H1 (cell line): ENCODE measurements around the gene MYRIP. TPM values are rescaled to one million over a fixed set of nuclear protein-coding genes. Genes with fewer than 3 reads are reported as not detected.

ENCODE experiments used
- KDM4A ChIP-seq: IDR thresholded peaks from one replicate; pipeline ENCODE4 v1.7.1; 2012; ENCODE audit warnings: low read depth, mild to moderate bottlenecking, moderate library complexity, low read length, inconsistent platforms; ENCODE audit not compliant: severe bottlenecking
- polyA plus RNA-seq, 7 experiments: library from polyadenylated mRNA; depleted of rRNA in 3 of 7; stranded (reverse) in 5 of 7; unstranded in 2 of 7; fragments of >200 nt in 5 of 7; fragments of 200-250 nt in 2 of 7; gene quantifications; 1 replicate in 5 of 7; 2 replicates in 1 of 7; 4 replicates in 1 of 7; pipeline versions ENCODE4 v1.2.1 to v1.2.3, GENCODE V29; 2011 to 2013; ENCODE audit warnings: missing spikeins in 2 of 7, mixed read lengths in 2 of 7
- total RNA-seq: library from RNA; stranded (reverse); fragmentation: NEBNext Ultra II Directional; extraction: Animal tissue kit (Norgen Biotek cat#: 25700); gene quantifications from 2 replicates; pipeline ENCODE4 v1.2.1, GENCODE V29; 2021

The MYRIP gene
- total and polyA plus RNA-seq, 2 of the 8 experiments (the other 6 are each of a cell fraction or from before 2014, with no cell fraction given), result 0.54 to 4.3 TPM

- no peak for TF ChIP-seq KDM4A
These were observed 452.9 kb downstream of the MYRIP start (continued) for GRCh38 chr3:40262331-40262730.
